Heart right ventricle (tissue), 16 donors: Measurements from ENCODE around the gene TOR1AIP1. TPM values are rescaled to one million over a fixed set of nuclear protein-coding genes. Genes with fewer than 3 reads are reported as not detected.
A peak's percentile ranks its signal among the peaks of the same experiment; 100 is the strongest.

Source experiments
- ATAC-seq, 8 donors: fragments of 200-7000 bp; cut with Tn5 transposase; one replicate each; pipeline ENCODE4 v1.9.1; 2020; ENCODE audit warnings: mild to moderate bottlenecking in 8 of 8, moderate library complexity in 8 of 8, moderate number of reproducible peaks in 1 of 8
- DNase-seq, 2 donors: peaks; one replicate each; pipeline ENCODE4 v3.0.0-alpha.2; 2020
- H3K27ac ChIP-seq, 10 donors: fragments of 200-600 bp; sonication (generic) in 2 of 10; one replicate each; pipeline versions ENCODE4 v1.5.0 to v1.8.0; 2020 to 2022; ENCODE audit warnings: mild to moderate bottlenecking in 3 of 10
- H3K27me3 ChIP-seq, 7 donors: fragments of 200-600 bp; one replicate each; pipeline ENCODE4 v1.8.0; 2021 to 2022; ENCODE audit warnings: mild to moderate bottlenecking in 2 of 7
- H3K36me3 ChIP-seq, 9 donors: fragments of 200-600 bp; sonication (generic) in 1 of 9; one replicate each; pipeline versions ENCODE4 v1.5.0 to v1.8.0; 2020 to 2022; ENCODE audit warnings: mild to moderate bottlenecking in 2 of 9
- H3K4me1 ChIP-seq, 9 donors: fragments of 200-600 bp; sonication (generic) in 1 of 9; one replicate each; pipeline versions ENCODE4 v1.5.0 to v1.8.0; 2020 to 2022; ENCODE audit warnings: mild to moderate bottlenecking in 4 of 9
- H3K4me3 ChIP-seq, 10 donors: fragments of 200-600 bp; sonication (generic) in 2 of 10; one replicate each; pipeline versions ENCODE4 v1.5.0 to v1.8.0; 2020 to 2022; ENCODE audit warnings: mild to moderate bottlenecking in 7 of 10, moderate library complexity in 2 of 10
- H3K9me3 ChIP-seq, 11 donors: fragments of 200-600 bp in 10 of 11; sonication (generic) in 2 of 11; one replicate each; pipeline versions ENCODE4 v1.5.0 to v1.8.0; 2013 to 2022; ENCODE audit warnings: mild to moderate bottlenecking in 2 of 11, control low read depth in 1 of 11, moderate library complexity in 1 of 11
- WGBS, 2 donors: extraction: QIAGEN DNeasy Blood & Tissue Kit; methylation state at CpG; one replicate each; pipeline ENCODE4 v1.1.7; 2013; ENCODE audit warnings: inconsistent platforms in 1 of 2; 5-methylcytosine and 5-hydroxymethylcytosine counted together
- intact Hi-C, 10 donors: fragments of 100-400 bp; cut with DNase I; formaldehyde crosslinking; loops; one replicate each; pipeline versions ENCODE4 v1.11.1 to v1.14.2; 2022
- polyA plus RNA-seq, 2 donors: library from polyadenylated mRNA; stranded (reverse); fragments of 200-250 nt; gene quantifications; one replicate each; pipeline ENCODE4 v1.2.3, GENCODE V29; 2013
- total RNA-seq, 10 donors: library from RNA; stranded (reverse); fragmentation: NEBNext Ultra II Directional in 3 of 10; extraction: Animal tissue kit (Norgen Biotek cat#: 25700) in 3 of 10; gene quantifications; one replicate each; pipeline versions ENCODE4 v1.2.1 to v1.2.4, GENCODE V29; 2021 to 2023
- TF ChIP-seq, protein P1 (sequence below), 9 donors: fragments of 200-600 bp; sonication (generic) in 2 of 9; IDR thresholded peaks; one replicate each; pipeline versions ENCODE4 v1.5.0 to v1.8.0; 2021 to 2022; ENCODE audit warnings: antibody characterized with exemption in 9 of 9, mild to moderate bottlenecking in 5 of 9, moderate library complexity in 1 of 9
- donor health status: Arrhythmogenic right ventricular cardiomyopathy.
- donor health status: ischemic (EF 13 %, LVEDD 7.1; RV severe dilation, severe dysfunction).
- donor health status: healthy with polysubstance abuse.
- donor health status: DM: no; HTN: yes; CAD: no.
- donor health status: DM: no; HTN: no; CAD: no.
- donor health status: ischemic (EF 25% LVEDD 6.9; RV normal size, moderate dysfunction).
- donor health status: ischemic (EF 25% LVEDD 5.7; RV mildly dilated, moderate dysfunction).
- donor health status: healthy.
- donor health status: DM: yes; HTN: yes; CAD: no.
- donor health status: Ischemic cardiomyopathy.
- donor health status: ischemic (EF 35%, LVEDD 5.7; RV mildly dilated, moderate dysfunction).
- donor health status: nonischemic (EF 11% LVEDD 7.7; RV severe dilation, severe dysfunction).
- donor health status: DM: yes; HTN: yes; CAD: no.
- donor health status: PGD.
- donor health status: ischemic (EF 29% LVEDD 5.4; RV normal size, mild dysfunction).
- donor health status: nonischemic (EF 23%, LVEDD 6.1; RV moderate dilation, normal function).

The TOR1AIP1 gene
- total and polyA plus RNA-seq, 12 donors = 13.4 to 50.3 (median 43.5) TPM

DNA sequence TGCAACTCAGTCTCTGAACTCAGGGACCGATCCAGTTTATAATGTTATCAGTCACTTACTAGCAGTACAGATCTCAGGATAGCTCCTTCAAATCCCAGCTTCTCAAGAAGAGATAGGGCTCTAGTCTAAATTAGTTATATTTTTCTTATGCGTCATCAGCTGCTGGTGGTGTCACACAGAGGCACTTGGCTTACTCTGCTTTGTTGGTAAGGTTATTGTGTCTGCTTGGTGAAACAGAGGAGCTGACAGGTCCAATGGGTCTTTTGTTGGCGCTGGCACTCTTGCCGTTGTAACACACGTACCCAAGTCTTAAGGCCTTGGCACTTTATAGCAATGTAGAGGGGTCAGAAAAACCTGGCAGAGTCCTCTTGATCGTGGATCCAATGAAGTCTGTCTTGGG is 16.7 kb upstream of the TOR1AIP1 start:
- Histone ChIP-seq H3K36me3 (peaks cover 0 to 93% (median 16%) of the 10 kb centered on the region in 9 donors), H3K27me3 (no peaks in the 10 kb centered on the region), H3K4me3 (no peak overlapping the region), H3K27ac (peak overlapping the region in 1 of 10 donors; percentile 12), H3K4me1 (peaks cover 0 to 20% (median 7%) of the 10 kb centered on the region in 9 donors), H3K9me3 (no peaks in the 10 kb centered on the region)
- intact Hi-C loops = loop anchor here in 7 of 10 donors (5.0 to 10.0 kb wide), 3 partner anchors 159 to 312 kb away; no protein-coding TSS in a partner anchor
- 54 to 72% methylated on average over 6 of the region's 6 CpGs for WGBS, 2 donors
- ATAC-seq (peak in 6 of 8 donors; percentile 21 to 85 (median 40)), DNase-seq (no peak)
- TF ChIP-seq, protein P1, sequence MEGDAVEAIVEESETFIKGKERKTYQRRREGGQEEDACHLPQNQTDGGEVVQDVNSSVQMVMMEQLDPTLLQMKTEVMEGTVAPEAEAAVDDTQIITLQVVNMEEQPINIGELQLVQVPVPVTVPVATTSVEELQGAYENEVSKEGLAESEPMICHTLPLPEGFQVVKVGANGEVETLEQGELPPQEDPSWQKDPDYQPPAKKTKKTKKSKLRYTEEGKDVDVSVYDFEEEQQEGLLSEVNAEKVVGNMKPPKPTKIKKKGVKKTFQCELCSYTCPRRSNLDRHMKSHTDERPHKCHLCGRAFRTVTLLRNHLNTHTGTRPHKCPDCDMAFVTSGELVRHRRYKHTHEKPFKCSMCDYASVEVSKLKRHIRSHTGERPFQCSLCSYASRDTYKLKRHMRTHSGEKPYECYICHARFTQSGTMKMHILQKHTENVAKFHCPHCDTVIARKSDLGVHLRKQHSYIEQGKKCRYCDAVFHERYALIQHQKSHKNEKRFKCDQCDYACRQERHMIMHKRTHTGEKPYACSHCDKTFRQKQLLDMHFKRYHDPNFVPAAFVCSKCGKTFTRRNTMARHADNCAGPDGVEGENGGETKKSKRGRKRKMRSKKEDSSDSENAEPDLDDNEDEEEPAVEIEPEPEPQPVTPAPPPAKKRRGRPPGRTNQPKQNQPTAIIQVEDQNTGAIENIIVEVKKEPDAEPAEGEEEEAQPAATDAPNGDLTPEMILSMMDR (IDR thresholded peaks at IDR 0.05) = no peak

DNA sequence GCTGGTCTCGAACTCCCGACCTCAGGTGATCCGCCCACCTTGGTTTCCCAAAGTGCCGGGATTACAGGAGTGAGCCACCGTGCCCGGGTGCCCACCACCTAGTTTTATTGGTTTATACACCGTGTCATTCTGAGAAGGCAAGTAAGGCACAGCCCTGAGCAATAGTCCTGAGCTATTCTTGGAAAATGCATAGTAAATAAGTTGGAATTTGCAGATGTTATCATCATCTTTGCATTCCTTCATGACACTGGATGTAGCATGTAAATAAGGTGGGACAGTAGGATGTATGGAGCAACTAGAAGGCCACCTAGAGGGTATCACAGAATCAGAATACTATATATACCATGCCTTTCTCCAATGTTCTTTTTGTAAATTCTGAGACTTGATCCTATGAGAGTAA is 15.5 kb upstream of the TOR1AIP1 start:
- intact Hi-C loops = loop anchor here in 7 of 10 donors (5.0 to 10.0 kb wide), 3 partner anchors 158 to 311 kb away; no protein-coding TSS in a partner anchor
- DNase-seq (no peak), ATAC-seq (no peak)
- 89 to 93% methylated on average over 7 of the region's 7 CpGs for WGBS, 2 donors
- Histone ChIP-seq H3K36me3 (peaks cover 0 to 89% (median 16%) of the 10 kb centered on the region in 9 donors), H3K27ac (no peak overlapping the region), H3K9me3 (no peaks in the 10 kb centered on the region), H3K4me3 (no peak overlapping the region), H3K27me3 (no peaks in the 10 kb centered on the region), H3K4me1 (peaks cover 0 to 33% (median 17%) of the 10 kb centered on the region in 9 donors)
- TF ChIP-seq, protein P1 (IDR thresholded peaks at IDR 0.05) = no peak

GRCh38 chr1:179867493-179868330 is 14.4 kb upstream of the TOR1AIP1 start:
- H3K27me3 ChIP-seq = no peaks in the 10 kb centered on the region
- DNase-seq (peak in 1 of 2 donors; percentile 25), ATAC-seq (peak in 5 of 8 donors; percentile 29 to 74 (median 53))
- TF ChIP-seq, protein P1 (IDR thresholded peaks at IDR 0.05) = peak; percentile 23 to 82 (median 64)
- no peak overlapping the region for H3K4me3 ChIP-seq
- H3K27ac ChIP-seq = no peak overlapping the region
- WGBS, 2 donors = 10 to 18% methylated on average over 1 of the region's 1 CpG
- H3K4me1 ChIP-seq = peaks cover 0 to 44% (median 28%) of the 10 kb centered on the region in 9 donors
- peaks cover 0 to 83% (median 16%) of the 10 kb centered on the region in 9 donors for H3K36me3 ChIP-seq
- intact Hi-C loops = loop anchor here in 7 of 10 donors (5.0 to 10.0 kb wide), 3 partner anchors 157 to 310 kb away; no protein-coding TSS in a partner anchor
- H3K9me3 ChIP-seq = no peaks in the 10 kb centered on the region

- intact Hi-C loops = loop anchor here in 1 of 10 donors (10.0 kb wide), 1 partner anchor 304 kb away; no protein-coding TSS in a partner anchor
- Histone ChIP-seq H3K36me3 (peaks cover 0 to 77% (median 16%) of the 10 kb centered on the region in 9 donors), H3K27me3 (no peaks in the 10 kb centered on the region), H3K9me3 (no peaks in the 10 kb centered on the region), H3K4me3 (no peak overlapping the region), H3K4me1 (peaks cover 0 to 62% (median 42%) of the 10 kb centered on the region in 9 donors), H3K27ac (peak overlapping the region in 1 of 10 donors; percentile 30)
- peak in 1 of 8 donors; percentile 10 for ATAC-seq
- WGBS, 2 donors = 71 to 80% methylated on average over 1 of the region's 1 CpG
- DNase-seq = no peak
- TF ChIP-seq, protein P1 (IDR thresholded peaks at IDR 0.05) = no peak
These were observed 11.2 kb upstream of the TOR1AIP1 start for GRCh38 chr1:179870870-179871269.
